ENCODE results near the gene NCK2.

The NCK2 gene

GRCh38 chr2:105808423-105809096, 63.8 kb downstream of the NCK2 start:
- no peak overlapping the region for H3K4me3 ChIP-seq (ENCODE audit: low read depth, low read length)
- no peak for DNase-seq (ENCODE audit: low read depth)
- TF ChIP-seq CTCF (conservative IDR thresholded peaks at IDR 0.05; ENCODE audit: low read depth, low read length) = no peak

- no peak for TF ChIP-seq CTCF (conservative IDR thresholded peaks at IDR 0.05; ENCODE audit: low read depth, low read length)
- no peak for DNase-seq (ENCODE audit: low read depth)
- no peak overlapping the region for H3K4me3 ChIP-seq (ENCODE audit: low read depth, low read length)
Observed at GRCh38 chr2:105809097-105809473, 64.4 kb downstream of the NCK2 start.

- TF ChIP-seq CTCF (conservative IDR thresholded peaks at IDR 0.05; ENCODE audit: low read depth, low read length) = no peak
- no peak for DNase-seq (ENCODE audit: low read depth)
- H3K4me3 ChIP-seq (ENCODE audit: low read depth, low read length) = no peak overlapping the region
Observed at GRCh38 chr2:105809723-105810122, 65.0 kb downstream of the NCK2 start.

GRCh38 chr2:105812180-105813044, 67.7 kb downstream of the NCK2 start:
- H3K4me3 ChIP-seq (ENCODE audit: low read depth, low read length) = no peak overlapping the region
- DNase-seq (ENCODE audit: low read depth) = peak; percentile 74
- peak; percentile 6 for TF ChIP-seq CTCF (conservative IDR thresholded peaks at IDR 0.05; ENCODE audit: low read depth, low read length)

- H3K4me3 ChIP-seq (ENCODE audit: low read depth, low read length) = no peak overlapping the region
- TF ChIP-seq CTCF (conservative IDR thresholded peaks at IDR 0.05; ENCODE audit: low read depth, low read length) = no peak
- DNase-seq (ENCODE audit: low read depth) = no peak
Observed at GRCh38 chr2:105813045-105813315, 68.3 kb downstream of the NCK2 start.

- DNase-seq (ENCODE audit: low read depth) = no peak
- H3K4me3 ChIP-seq (ENCODE audit: low read depth, low read length) = no peak overlapping the region
- no peak for TF ChIP-seq CTCF (conservative IDR thresholded peaks at IDR 0.05; ENCODE audit: low read depth, low read length)
Observed at GRCh38 chr2:105813405-105813804, 68.7 kb downstream of the NCK2 start.
